ENCODE data around the gene MMRN1.

Gene MMRN1

GRCh38 chr4:89997171-89997704 lies 102.6 kb downstream of the MMRN1 start:
- DNase-seq: no peak

GRCh38 chr4:89998469-89999011 lies 103.9 kb downstream of the MMRN1 start:
- no peak for DNase-seq

- no peak for DNase-seq
These were observed 106.4 kb downstream of the MMRN1 start for GRCh38 chr4:90001023-90001422.

DNA sequence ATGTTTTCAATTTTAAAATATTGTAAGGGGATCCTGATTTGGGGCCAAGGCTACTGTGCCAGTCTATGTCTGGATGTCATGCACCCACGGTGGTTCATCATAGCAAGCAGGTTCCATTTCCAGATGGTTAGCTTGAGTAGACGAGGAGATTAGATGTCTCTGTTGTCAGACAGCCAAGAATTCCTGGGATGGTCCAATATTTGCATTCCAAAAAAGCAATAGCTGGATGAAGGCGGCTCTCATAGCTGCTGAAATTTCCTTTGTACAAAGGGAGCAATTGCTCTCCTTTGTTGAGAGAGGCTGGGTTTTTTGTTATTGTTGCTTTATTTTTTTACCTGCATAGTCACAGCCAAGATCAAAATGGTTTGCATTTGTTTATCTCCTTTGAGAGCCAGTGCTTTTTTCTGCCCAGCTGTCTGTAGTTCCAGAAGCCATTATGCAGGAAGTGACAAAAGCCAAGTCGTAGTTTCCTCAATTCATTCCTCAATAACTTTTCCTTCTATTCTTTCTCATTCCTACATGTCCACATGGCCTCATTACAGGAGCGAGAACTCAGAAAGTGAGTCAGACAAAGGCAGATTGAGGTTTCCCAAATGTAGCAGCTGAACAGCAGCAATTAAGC lies 107.9 kb downstream of the MMRN1 start:
- DNase-seq: no peak
